Activated naive CD4-positive, alpha-beta T cell treated with anti-CD3 and anti-CD28 coated beads, Interleukin-2, amount 50 U/mL, for 24 hours (primary cell): Measurements from ENCODE around the gene CXXC1.
A peak's percentile ranks its signal among the peaks of the same experiment; 100 is the strongest.

ENCODE experiments used
- H3K27ac Mint-ChIP-seq: one replicate; pipeline ENCODE4 v1.8.0; 2021; ENCODE audit warnings: mild to moderate bottlenecking, mixed read lengths
- H3K27me3 Mint-ChIP-seq: one replicate; pipeline ENCODE4 v1.8.0; 2021; ENCODE audit warnings: mixed read lengths
- H3K36me3 Mint-ChIP-seq: one replicate; pipeline ENCODE4 v1.8.0; 2021; ENCODE audit warnings: mixed read lengths
- H3K4me1 Mint-ChIP-seq: one replicate; pipeline ENCODE4 v1.8.0; 2021; ENCODE audit warnings: mixed read lengths
- H3K4me3 Mint-ChIP-seq: one replicate; pipeline ENCODE4 v1.8.0; 2021; ENCODE audit warnings: mild to moderate bottlenecking, mixed read lengths
- H3K9me3 Mint-ChIP-seq: one replicate; pipeline ENCODE4 v1.8.0; 2021; ENCODE audit warnings: mixed read lengths

CXXC1 gene

DNA sequence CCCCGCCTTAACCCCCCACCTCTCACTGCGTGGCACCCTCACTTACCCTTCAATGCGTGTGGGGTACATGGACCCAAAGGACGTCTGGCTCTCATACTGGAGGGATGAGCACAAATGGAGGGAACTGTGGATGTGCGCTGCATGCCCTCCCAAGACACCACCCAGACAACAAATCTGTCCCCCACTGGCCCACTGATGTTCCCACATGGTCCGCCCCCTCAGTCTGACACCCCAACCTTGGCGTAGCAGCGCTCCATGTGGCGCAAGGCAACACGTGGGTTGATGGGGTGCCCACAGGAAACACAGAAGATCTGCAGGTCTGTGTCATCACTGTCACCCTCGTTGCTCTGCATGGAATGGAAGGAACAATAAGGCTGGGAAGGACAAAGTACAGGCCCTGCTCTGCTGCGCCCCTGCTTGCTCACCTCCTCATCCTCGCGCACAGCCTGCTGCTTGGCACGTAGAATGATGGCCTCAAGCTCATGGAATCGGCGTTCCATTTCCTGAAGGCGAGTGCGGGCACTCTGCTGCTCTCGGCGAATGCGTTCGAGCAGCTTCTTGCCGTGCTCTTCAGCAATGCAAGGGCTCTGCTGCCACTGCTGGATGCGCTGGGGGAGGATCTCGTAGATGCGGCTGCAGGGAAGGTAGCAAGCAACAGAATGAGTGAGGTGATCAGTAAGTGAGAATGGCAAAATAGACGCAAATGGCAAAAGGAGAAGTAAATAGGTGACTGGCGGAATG lies 3.9 kb downstream of the CXXC1 start:
- H3K27me3 Mint-ChIP-seq: no peaks in the 10 kb centered on the region
- H3K36me3 Mint-ChIP-seq: peaks cover 22% of the 10 kb centered on the region
- H3K27ac Mint-ChIP-seq: peak overlapping the region; percentile 88
- peak overlapping the region; percentile 62 for H3K4me3 Mint-ChIP-seq
- H3K4me1 Mint-ChIP-seq: peaks cover 45% of the 10 kb centered on the region
- H3K9me3 Mint-ChIP-seq: no peaks in the 10 kb centered on the region

- peak overlapping the region; percentile 91 for H3K4me3 Mint-ChIP-seq
- peaks cover 25% of the 10 kb centered on the region for H3K36me3 Mint-ChIP-seq
- H3K4me1 Mint-ChIP-seq: peaks cover 51% of the 10 kb centered on the region
- no peaks in the 10 kb centered on the region for H3K27me3 Mint-ChIP-seq
- H3K27ac Mint-ChIP-seq: no peak overlapping the region
- no peaks in the 10 kb centered on the region for H3K9me3 Mint-ChIP-seq
Observed at GRCh38 chr18:50282521-50283335, 4.8 kb downstream of the CXXC1 start.

GRCh38 chr18:50281972-50282520 lies 5.4 kb downstream of the CXXC1 start:
- Mint-ChIP-seq H3K27me3 (no peaks in the 10 kb centered on the region), H3K4me3 (peak overlapping the region; percentile 91), H3K36me3 (peaks cover 23% of the 10 kb centered on the region), H3K4me1 (peaks cover 45% of the 10 kb centered on the region), H3K27ac (peak overlapping the region; percentile 92), H3K9me3 (no peaks in the 10 kb centered on the region)

DNA sequence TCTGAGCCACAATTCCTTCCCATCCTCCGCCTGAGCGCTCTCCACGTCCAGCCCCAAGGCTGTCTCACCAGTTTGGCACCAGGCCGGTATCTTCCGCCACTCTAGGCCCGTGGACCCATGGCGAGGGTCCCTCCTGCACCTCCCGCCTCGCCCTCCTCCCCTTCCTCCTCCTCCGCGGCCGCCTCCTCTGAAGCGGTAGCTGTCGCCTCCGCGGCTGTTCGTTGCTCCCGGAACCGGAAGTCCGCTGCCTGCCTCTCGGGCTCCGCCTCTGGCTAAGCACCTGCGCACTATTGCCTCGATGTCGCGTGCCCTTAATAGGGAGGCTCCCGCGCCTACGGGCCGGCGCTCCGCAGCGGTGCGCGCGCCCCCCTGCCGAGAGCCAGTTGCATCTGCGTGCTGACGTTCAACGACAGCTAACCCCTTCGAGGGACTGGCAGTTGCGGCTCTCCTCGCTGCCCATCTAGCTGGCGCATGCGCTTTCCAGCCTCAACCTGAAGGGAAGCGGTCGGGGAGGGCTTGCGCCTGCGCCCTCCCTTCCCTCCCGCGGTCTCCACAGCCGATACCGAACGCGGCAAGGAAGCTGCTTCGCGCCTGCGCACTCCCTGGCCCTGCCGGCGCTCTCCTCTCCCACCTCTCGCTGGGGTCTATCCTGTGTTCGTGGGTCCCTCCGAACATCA lies 6.1 kb downstream of the CXXC1 start, which contains the start of gene MBD1:
Gene MBD1, minus strand, starts transcription at position 229 of the 677 bp plus-strand sequence. CDS start 1,531 bp downstream, outside the sequence.
- Mint-ChIP-seq H3K27ac (peak within 1 kb of the TSS; percentile 92), H3K9me3 (no peaks in the 10 kb centered on the region), H3K36me3 (peaks cover 23% of the 10 kb centered on the region), H3K27me3 (no peaks in the 10 kb centered on the region), H3K4me3 (peak within 1 kb of the TSS; percentile 91), H3K4me1 (peaks cover 39% of the 10 kb centered on the region)

- Mint-ChIP-seq H3K36me3 (peaks cover 21% of the 10 kb centered on the region), H3K4me1 (peaks cover 34% of the 10 kb centered on the region), H3K27me3 (no peaks in the 10 kb centered on the region), H3K27ac (peak overlapping the region; percentile 92), H3K9me3 (no peaks in the 10 kb centered on the region), H3K4me3 (peak overlapping the region; percentile 91)
Observed at GRCh38 chr18:50280707-50281294, 6.7 kb downstream of the CXXC1 start.

GRCh38 chr18:50279752-50280151 lies 7.7 kb downstream of the CXXC1 start:
- peak overlapping the region; percentile 91 for H3K4me3 Mint-ChIP-seq
- no peak overlapping the region for H3K27ac Mint-ChIP-seq
- H3K4me1 Mint-ChIP-seq: peaks cover 34% of the 10 kb centered on the region
- H3K36me3 Mint-ChIP-seq: peaks cover 25% of the 10 kb centered on the region
- no peaks in the 10 kb centered on the region for H3K9me3 Mint-ChIP-seq
- H3K27me3 Mint-ChIP-seq: no peaks in the 10 kb centered on the region

- Mint-ChIP-seq H3K27me3 (no peaks in the 10 kb centered on the region), H3K4me1 (peaks cover 32% of the 10 kb centered on the region), H3K36me3 (peaks cover 19% of the 10 kb centered on the region), H3K27ac (no peak overlapping the region), H3K4me3 (no peak overlapping the region), H3K9me3 (no peaks in the 10 kb centered on the region)
Observed at GRCh38 chr18:50277942-50278341, 9.6 kb downstream of the CXXC1 start.

GRCh38 chr18:50276452-50276851 lies 11.0 kb downstream of the CXXC1 start:
- Mint-ChIP-seq H3K36me3 (peaks cover 17% of the 10 kb centered on the region), H3K27ac (peak overlapping the region; percentile 56)

GRCh38 chr18:50275503-50276036 lies 11.9 kb downstream of the CXXC1 start:
- Mint-ChIP-seq H3K27ac (no peak overlapping the region), H3K9me3 (no peaks in the 10 kb centered on the region), H3K4me1 (peaks cover 22% of the 10 kb centered on the region), H3K27me3 (no peaks in the 10 kb centered on the region), H3K36me3 (peaks cover 17% of the 10 kb centered on the region), H3K4me3 (no peak overlapping the region)

More at GRCh38 chr18:50276452-50276851, 11.0 kb downstream of the CXXC1 start:
- Mint-ChIP-seq H3K9me3 (no peaks in the 10 kb centered on the region), H3K4me1 (peaks cover 26% of the 10 kb centered on the region), H3K4me3 (no peak overlapping the region), H3K27me3 (no peaks in the 10 kb centered on the region)

DNA sequence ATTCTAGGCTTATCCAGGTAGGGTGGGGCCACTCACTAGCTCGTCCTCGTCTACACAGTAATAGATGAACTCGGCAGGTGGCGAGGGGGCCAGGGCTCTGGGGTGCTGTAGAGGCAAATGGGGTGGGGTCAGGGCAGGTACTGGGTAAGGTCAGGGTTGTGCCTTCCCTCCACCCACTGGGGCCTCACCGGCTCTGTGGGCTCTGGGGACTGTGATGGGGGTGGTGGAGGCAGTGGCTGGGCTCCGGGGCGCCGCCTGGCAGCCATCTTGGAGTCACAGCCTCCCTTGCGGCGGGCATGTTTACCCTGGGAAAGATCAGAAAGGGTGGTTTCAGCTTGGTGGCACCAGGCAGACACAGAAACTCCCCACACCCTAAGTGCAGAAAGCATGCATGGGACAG lies 12.6 kb downstream of the CXXC1 start:
- no peaks in the 10 kb centered on the region for H3K27me3 Mint-ChIP-seq
- no peak overlapping the region for H3K4me3 Mint-ChIP-seq
- peaks cover 17% of the 10 kb centered on the region for H3K36me3 Mint-ChIP-seq
- H3K4me1 Mint-ChIP-seq: peaks cover 16% of the 10 kb centered on the region
- H3K27ac Mint-ChIP-seq: no peak overlapping the region
- H3K9me3 Mint-ChIP-seq: no peaks in the 10 kb centered on the region

DNA sequence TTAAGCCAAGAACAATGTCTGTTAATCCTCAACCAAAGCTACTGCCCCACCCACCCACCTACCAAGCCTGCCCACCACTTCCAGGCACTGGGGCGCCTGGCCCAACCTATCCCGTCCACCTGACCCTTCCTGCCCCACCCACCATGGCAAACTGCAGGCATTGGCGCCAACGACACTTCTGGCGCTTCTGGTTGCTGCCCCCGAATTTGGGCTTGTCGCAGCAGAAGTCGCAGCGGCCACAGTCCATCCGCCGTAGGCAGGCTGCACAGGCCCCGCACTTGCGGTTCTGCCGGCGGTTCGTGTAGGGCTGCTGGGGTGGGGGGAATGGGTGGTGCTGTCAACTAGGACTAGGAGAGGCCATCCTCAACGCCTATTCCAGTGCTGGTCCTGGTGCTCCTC lies 13.4 kb downstream of the CXXC1 start:
- no peak overlapping the region for H3K27ac Mint-ChIP-seq

GRCh38 chr18:50273203-50274043 lies 14.1 kb downstream of the CXXC1 start:
- H3K4me3 Mint-ChIP-seq: no peak overlapping the region
- H3K27me3 Mint-ChIP-seq: no peaks in the 10 kb centered on the region
- H3K36me3 Mint-ChIP-seq: peaks cover 17% of the 10 kb centered on the region
- no peaks in the 10 kb centered on the region for H3K9me3 Mint-ChIP-seq
- H3K27ac Mint-ChIP-seq: no peak overlapping the region
- peaks cover 4% of the 10 kb centered on the region for H3K4me1 Mint-ChIP-seq

More for the DNA sequence above, 13.4 kb downstream of the CXXC1 start:
- Mint-ChIP-seq H3K36me3 (peaks cover 17% of the 10 kb centered on the region), H3K9me3 (no peaks in the 10 kb centered on the region), H3K27me3 (no peaks in the 10 kb centered on the region), H3K4me1 (peaks cover 10% of the 10 kb centered on the region), H3K4me3 (no peak overlapping the region)

DNA sequence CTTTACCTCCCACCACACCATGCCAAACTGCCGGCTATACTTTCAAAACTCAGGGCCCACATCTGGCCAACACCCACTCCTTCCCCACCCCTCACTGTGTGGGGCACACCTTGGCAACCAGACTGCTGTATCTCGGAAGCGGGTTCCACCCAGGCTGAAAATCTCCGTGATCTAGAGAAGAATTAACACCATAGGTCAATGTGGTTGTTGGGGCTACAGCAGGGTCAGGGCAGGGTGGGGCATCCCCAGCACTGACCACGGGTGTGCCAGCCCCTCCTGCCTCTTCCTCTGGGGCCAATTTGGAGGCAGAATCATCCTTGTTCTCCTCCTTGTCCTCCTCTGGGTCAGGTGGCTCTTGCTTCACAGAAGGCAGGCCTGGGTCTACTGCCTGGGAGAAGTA lies 14.9 kb downstream of the CXXC1 start:
- Mint-ChIP-seq H3K4me3 (no peak overlapping the region), H3K4me1 (peaks cover 4% of the 10 kb centered on the region), H3K9me3 (no peaks in the 10 kb centered on the region), H3K27ac (no peak overlapping the region), H3K27me3 (no peaks in the 10 kb centered on the region), H3K36me3 (peaks cover 14% of the 10 kb centered on the region)
